H9 (cell line): ENCODE data around the gene CACTIN. TPM values are rescaled to one million over a fixed set of nuclear protein-coding genes. Genes with fewer than 3 reads are reported as not detected.
A peak's percentile ranks its signal among the peaks of the same experiment; 100 is the strongest.

Experiments
- DNase-seq: peaks from one replicate; pipeline ENCODE4 v3.0.0-alpha.2; 2017
- H2AFZ ChIP-seq: one replicate; pipeline ENCODE4 v1.6.1; 2013; ENCODE audit warnings: mild to moderate bottlenecking, low read length, control low read depth, moderate library complexity
- H2AK5ac ChIP-seq: 2 replicates; pipeline ENCODE4 v1.6.1; 2013; ENCODE audit warnings: low read length, control low read depth, mixed read lengths; ENCODE audit not compliant: insufficient read length
- H2BK120ac ChIP-seq: one replicate; pipeline ENCODE4 v1.6.1; 2013; ENCODE audit warnings: low read depth, mild to moderate bottlenecking, low read length, control low read depth, inconsistent platforms; ENCODE audit not compliant: poor library complexity, severe bottlenecking
- H2BK12ac ChIP-seq: 2 replicates; pipeline ENCODE4 v1.6.1; 2013; ENCODE audit warnings: low read length, control low read depth, mixed read lengths, low read depth; ENCODE audit not compliant: insufficient read length
- H2BK15ac ChIP-seq: 2 replicates; pipeline ENCODE4 v1.6.1; 2013; ENCODE audit warnings: low read depth, low read length, control low read depth
- H2BK20ac ChIP-seq: one replicate; pipeline ENCODE4 v1.6.1; 2013; ENCODE audit warnings: low read depth, mild to moderate bottlenecking, low read length, control low read depth, inconsistent platforms; ENCODE audit not compliant: poor library complexity, severe bottlenecking
- H2BK5ac ChIP-seq: 2 replicates; pipeline ENCODE4 v1.6.1; 2013; ENCODE audit warnings: low read length, control low read depth, mixed read lengths; ENCODE audit not compliant: insufficient read length
- H3K14ac ChIP-seq: 2 replicates; pipeline ENCODE4 v1.6.1; 2013; ENCODE audit warnings: low read length, control low read depth; ENCODE audit not compliant: insufficient read depth
- H3K18ac ChIP-seq: 2 replicates; pipeline ENCODE4 v1.6.1; 2013; ENCODE audit warnings: low read depth, mild to moderate bottlenecking, mixed read lengths, low read length, control low read depth; ENCODE audit not compliant: insufficient read length
- H3K23ac ChIP-seq: 2 replicates; pipeline ENCODE4 v1.6.1; 2013; ENCODE audit warnings: low read length, control low read depth, mixed read lengths, low read depth; ENCODE audit not compliant: insufficient read length
- H3K23me2 ChIP-seq: 2 replicates; pipeline ENCODE4 v1.6.1; 2013; ENCODE audit warnings: low read depth, mild to moderate bottlenecking, mixed read lengths, low read length, control low read depth; ENCODE audit not compliant: insufficient read length, poor library complexity, severe bottlenecking
- H3K27ac ChIP-seq: 2 replicates; pipeline ENCODE4 v1.5.1; 2013; ENCODE audit warnings: low read length, control low read depth, mixed read lengths, low read depth; ENCODE audit not compliant: insufficient read length
- H3K27me3 ChIP-seq: 2 replicates; pipeline ENCODE4 v1.6.1; 2013; ENCODE audit warnings: low read length, control low read depth, inconsistent platforms; ENCODE audit not compliant: insufficient read depth
- H3K4ac ChIP-seq: 2 replicates; pipeline ENCODE4 v1.6.1; 2013; ENCODE audit warnings: low read depth, mild to moderate bottlenecking, control low read depth, inconsistent platforms, low read length, moderate library complexity
- H3K4me1 ChIP-seq: 2 replicates; pipeline ENCODE4 v1.6.1; 2013; ENCODE audit warnings: low read length, control low read depth, inconsistent platforms; ENCODE audit not compliant: insufficient read depth
- H3K4me2 ChIP-seq: 2 replicates; pipeline ENCODE4 v1.6.1; 2013; ENCODE audit warnings: low read length, control low read depth, mixed read lengths; ENCODE audit not compliant: insufficient read length, insufficient read depth
- H3K56ac ChIP-seq: 2 replicates; pipeline ENCODE4 v1.6.1; 2013; ENCODE audit warnings: low read depth, mild to moderate bottlenecking, mixed read lengths, low read length, control low read depth; ENCODE audit not compliant: insufficient read length
- H3K79me1 ChIP-seq: 2 replicates; pipeline ENCODE4 v1.6.1; 2013; ENCODE audit warnings: low read depth, mild to moderate bottlenecking, moderate library complexity, low read length, control low read depth, inconsistent platforms; ENCODE audit not compliant: insufficient read depth, poor library complexity, severe bottlenecking
- H3K79me2 ChIP-seq: 2 replicates; pipeline ENCODE4 v1.6.1; 2013; ENCODE audit warnings: low read length, control low read depth, inconsistent platforms; ENCODE audit not compliant: insufficient read depth
- H3K9ac ChIP-seq: 2 replicates; pipeline ENCODE4 v1.6.1; 2013; ENCODE audit warnings: low read length, control low read depth, mixed read lengths; ENCODE audit not compliant: insufficient read length; ENCODE audit errors: extremely low read depth
- H3K9me3 ChIP-seq: one replicate; pipeline ENCODE4 v1.6.1; 2013; ENCODE audit warnings: low read depth, low read length, inconsistent platforms; ENCODE audit not compliant: control insufficient read depth
- H3T11ph ChIP-seq: one replicate; pipeline ENCODE4 v1.6.1; 2013; ENCODE audit warnings: mild to moderate bottlenecking, low read length, control low read depth, inconsistent platforms
- H4K20me1 ChIP-seq: one replicate; pipeline ENCODE4 v1.6.1; 2013; ENCODE audit not compliant: control insufficient read depth, insufficient read length, insufficient read depth
- H4K5ac ChIP-seq: 2 replicates; pipeline ENCODE4 v1.6.1; 2013; ENCODE audit warnings: low read depth, mild to moderate bottlenecking, mixed read lengths, low read length, control low read depth; ENCODE audit not compliant: insufficient read length
- H4K8ac ChIP-seq: replicated peaks from 2 replicates; pipeline ENCODE4 v1.6.1; 2013; ENCODE audit warnings: low read length, control low read depth, mixed read lengths, low read depth; ENCODE audit not compliant: insufficient read length
- H4K91ac ChIP-seq: 2 replicates; pipeline ENCODE4 v1.6.1; 2013; ENCODE audit warnings: low read depth, mild to moderate bottlenecking, moderate library complexity, mixed read lengths, low read length, control low read depth; ENCODE audit not compliant: insufficient read length
- H3K27ac Mint-ChIP-seq, 3 experiments: 2 replicates in 2 of 3; 3 replicates in 1 of 3; pipeline ENCODE4 v1.8.0; 2020 to 2021; ENCODE audit warnings: mixed read lengths in 3 of 3, mild to moderate bottlenecking in 1 of 3, moderate library complexity in 1 of 3
- H3K27me3 Mint-ChIP-seq: 2 replicates; pipeline ENCODE4 v1.8.0; 2021; ENCODE audit warnings: low read depth, mild to moderate bottlenecking, moderate library complexity, mixed read lengths
- H3K36me3 Mint-ChIP-seq, 3 experiments: 2 replicates in 2 of 3; 3 replicates in 1 of 3; pipeline ENCODE4 v1.8.0; 2020 to 2021; ENCODE audit warnings: low read depth in 3 of 3, mixed read lengths in 3 of 3; ENCODE audit not compliant: insufficient read depth in 1 of 3
- H3K4me1 Mint-ChIP-seq, 2 experiments: 2 replicates each; pipeline ENCODE4 v1.8.0; 2020; ENCODE audit warnings: mixed read lengths in 2 of 2
- H3K4me3 Mint-ChIP-seq, 2 experiments: 2 replicates in 1 of 2; 3 replicates in 1 of 2; pipeline ENCODE4 v1.8.0; 2020 to 2021; ENCODE audit warnings: mild to moderate bottlenecking in 2 of 2, mixed read lengths in 2 of 2, moderate library complexity in 1 of 2
- H3K9me3 Mint-ChIP-seq, 2 experiments: 2 replicates in 1 of 2; 3 replicates in 1 of 2; pipeline ENCODE4 v1.8.0; 2020; ENCODE audit warnings: mild to moderate bottlenecking in 2 of 2, mixed read lengths in 2 of 2, moderate library complexity in 1 of 2
- WGBS: extraction: QIAGEN DNeasy Blood & Tissue Kit; methylation state at CpG from one replicate; pipeline ENCODE4 v1.1.7; 2013; ENCODE audit warnings: missing lambda C conversion rate, low lambda C conversion rate, mixed read lengths; ENCODE audit not compliant: insufficient read length; ENCODE audit errors: extremely low coverage; 5-methylcytosine and 5-hydroxymethylcytosine counted together
- total RNA-seq: library from RNA; stranded (reverse); gene quantifications from 2 replicates; pipeline ENCODE4 v1.2.1, GENCODE V29; 2021
- TF ChIP-seq, protein P1 (sequence below): fragments of 200-600 bp; sonication (generic); conservative IDR thresholded peaks from 3 replicates; pipeline ENCODE4 v1.8.0; 2021; ENCODE audit warnings: antibody characterized with exemption, mild to moderate bottlenecking

Gene CACTIN
- total RNA-seq, 1 experiment from 2014 or later, result 37.3 TPM

DNA sequence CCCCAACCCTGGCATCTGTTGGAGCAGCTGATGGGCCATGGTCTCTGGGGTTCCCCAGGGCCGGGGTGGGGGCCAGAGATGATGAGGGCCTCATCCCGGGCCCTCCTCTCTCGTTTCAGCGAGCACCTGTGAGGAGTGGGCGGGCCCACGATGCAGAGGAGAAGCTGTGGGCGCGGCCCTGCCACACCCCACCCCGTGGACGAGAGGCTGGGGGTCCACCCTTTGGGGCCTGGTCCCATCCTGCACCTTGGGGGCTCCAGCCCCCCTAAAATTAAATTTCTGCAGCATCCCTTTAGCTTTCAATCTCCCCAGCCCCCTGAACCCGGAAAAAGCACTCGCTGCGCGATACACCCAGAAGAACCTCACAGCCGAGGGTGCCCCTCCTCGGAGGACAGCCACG, 48.2 kb downstream of the CACTIN start:
- WGBS, result no CpG with 5 or more reads among the region's 17 CpGs
- Mint-ChIP-seq H3K4me1 (peaks cover 9 to 18% of the 10 kb centered on the region in 2 experiments), H3K9me3 (no peaks in the 10 kb centered on the region; a peak in 1 of 5 replicates), H3K27ac (no peak overlapping the region), H3K36me3 (peaks cover 8 to 10% (median 9%) of the 10 kb centered on the region in 3 experiments), H3K27me3 (peaks cover 32% of the 10 kb centered on the region), H3K4me3 (peak overlapping the region in 1 of 2 experiments; percentile 74; a peak in 1 of 5 replicates)
- no peaks in the 10 kb centered on the region for H3K9me3 ChIP-seq
- H4K8ac ChIP-seq, result no peak overlapping the region
- H3K27ac ChIP-seq, result no peak overlapping the region
- no peak overlapping the region for H2AFZ ChIP-seq
- no peak overlapping the region for H3K56ac ChIP-seq
- H2BK5ac ChIP-seq, result no peak overlapping the region
- H4K91ac ChIP-seq, result no peak overlapping the region
- no peak overlapping the region for H2AK5ac ChIP-seq
- no peak overlapping the region for H2BK20ac ChIP-seq
- no peak overlapping the region for H3K14ac ChIP-seq
- peak overlapping the region; percentile 19 for H3K4me2 ChIP-seq
- H2BK120ac ChIP-seq, result no peak overlapping the region
- no peak overlapping the region for H3K4ac ChIP-seq
- H2BK12ac ChIP-seq, result no peak overlapping the region
- no peak overlapping the region for H2BK15ac ChIP-seq
- no peak for DNase-seq
- H4K5ac ChIP-seq, result no peak overlapping the region
- H4K20me1 ChIP-seq, result no peaks in the 10 kb centered on the region
- H3K9ac ChIP-seq, result no peak overlapping the region
- no peaks in the 10 kb centered on the region for H3K79me2 ChIP-seq
- no peaks in the 10 kb centered on the region for H3K4me1 ChIP-seq
- H3K18ac ChIP-seq, result no peak overlapping the region
- no peak overlapping the region for H3K23ac ChIP-seq
- peaks cover 13% of the 10 kb centered on the region for H3K23me2 ChIP-seq
- TF ChIP-seq, protein P1, sequence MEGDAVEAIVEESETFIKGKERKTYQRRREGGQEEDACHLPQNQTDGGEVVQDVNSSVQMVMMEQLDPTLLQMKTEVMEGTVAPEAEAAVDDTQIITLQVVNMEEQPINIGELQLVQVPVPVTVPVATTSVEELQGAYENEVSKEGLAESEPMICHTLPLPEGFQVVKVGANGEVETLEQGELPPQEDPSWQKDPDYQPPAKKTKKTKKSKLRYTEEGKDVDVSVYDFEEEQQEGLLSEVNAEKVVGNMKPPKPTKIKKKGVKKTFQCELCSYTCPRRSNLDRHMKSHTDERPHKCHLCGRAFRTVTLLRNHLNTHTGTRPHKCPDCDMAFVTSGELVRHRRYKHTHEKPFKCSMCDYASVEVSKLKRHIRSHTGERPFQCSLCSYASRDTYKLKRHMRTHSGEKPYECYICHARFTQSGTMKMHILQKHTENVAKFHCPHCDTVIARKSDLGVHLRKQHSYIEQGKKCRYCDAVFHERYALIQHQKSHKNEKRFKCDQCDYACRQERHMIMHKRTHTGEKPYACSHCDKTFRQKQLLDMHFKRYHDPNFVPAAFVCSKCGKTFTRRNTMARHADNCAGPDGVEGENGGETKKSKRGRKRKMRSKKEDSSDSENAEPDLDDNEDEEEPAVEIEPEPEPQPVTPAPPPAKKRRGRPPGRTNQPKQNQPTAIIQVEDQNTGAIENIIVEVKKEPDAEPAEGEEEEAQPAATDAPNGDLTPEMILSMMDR, result no peak
- H3T11ph ChIP-seq, result no peak overlapping the region
- H3K79me1 ChIP-seq, result no peaks in the 10 kb centered on the region
- H3K27me3 ChIP-seq, result no peaks in the 10 kb centered on the region; the same call in 1 of the 2 replicates
